Heart left ventricle (tissue), 16 donors: ENCODE measurements around the gene CCDC34. TPM values are rescaled to one million over a fixed set of nuclear protein-coding genes. Genes with fewer than 3 reads are reported as not detected.

Source experiments
- ATAC-seq, 4 donors: fragments of 200-7000 bp; cut with Tn5 transposase; one replicate each; pipeline ENCODE4 v1.9.1; 2020 to 2022; ENCODE audit warnings: moderate library complexity in 4 of 4, mild to moderate bottlenecking in 3 of 4, moderate number of reproducible peaks in 1 of 4
- DNase-seq, 5 donors: peaks; one replicate each; pipeline ENCODE4 v3.0.0-alpha.2; 2020
- H3K27ac ChIP-seq, 12 donors: fragments of 200-600 bp; sonication (generic) in 4 of 12; one replicate each; pipeline versions ENCODE4 v1.5.0 to v1.8.0; 2016 to 2022; ENCODE audit warnings: mild to moderate bottlenecking in 2 of 12
- H3K27me3 ChIP-seq, 9 donors: fragments of 200-600 bp; sonication (generic) in 2 of 9; one replicate each; pipeline versions ENCODE4 v1.5.1 to v1.8.0; 2016 to 2022; ENCODE audit warnings: mild to moderate bottlenecking in 3 of 9
- H3K36me3 ChIP-seq, 9 donors: fragments of 200-600 bp; sonication (generic) in 2 of 9; one replicate each; pipeline versions ENCODE4 v1.5.0 to v1.8.0; 2018 to 2022; ENCODE audit warnings: mild to moderate bottlenecking in 2 of 9
- H3K4me1 ChIP-seq, 12 donors: fragments of 200-600 bp; sonication (generic) in 4 of 12; one replicate each; pipeline versions ENCODE4 v1.5.0 to v1.8.0; 2016 to 2022; ENCODE audit warnings: mild to moderate bottlenecking in 3 of 12
- H3K4me3 ChIP-seq, 12 donors: fragments of 200-600 bp; sonication (generic) in 4 of 12; one replicate each; pipeline versions ENCODE4 v1.5.0 to v1.8.0; 2017 to 2022; ENCODE audit warnings: mild to moderate bottlenecking in 9 of 12, moderate library complexity in 4 of 12
- H3K9me3 ChIP-seq, 12 donors: fragments of 200-600 bp; sonication (generic) in 4 of 12; one replicate each; pipeline versions ENCODE4 v1.5.0 to v1.8.0; 2016 to 2022; ENCODE audit warnings: mild to moderate bottlenecking in 1 of 12
- CTCF ChIP-seq, 12 donors: fragments of 200-600 bp; sonication (generic) in 4 of 12; IDR thresholded peaks; one replicate each; pipeline versions ENCODE4 v1.5.0 to v1.8.0; 2018 to 2022; ENCODE audit warnings: antibody characterized with exemption in 12 of 12, mild to moderate bottlenecking in 5 of 12
- POLR2A ChIP-seq, 2 donors: fragments of 450-650 bp; IDR thresholded peaks; one replicate each; pipeline ENCODE4 v1.6.1; 2017; ENCODE audit warnings: antibody characterized with exemption in 2 of 2, mild to moderate bottlenecking in 2 of 2, moderate library complexity in 2 of 2
- WGBS, 4 donors: extraction: QIAGEN DNeasy Blood & Tissue Kit in 2 of 4; methylation state at CpG; one replicate each; pipeline versions ENCODE4 v1.1.5 to v1.1.7; 2013 to 2018; 5-methylcytosine and 5-hydroxymethylcytosine counted together
- intact Hi-C, 10 donors: fragments of 100-400 bp; cut with DNase I; formaldehyde crosslinking; loops; one replicate each; pipeline versions ENCODE4 v1.11.1 to v1.14.2; 2022
- polyA plus RNA-seq, 2 donors: library from polyadenylated mRNA; stranded (reverse); fragments of 200-250 nt; gene quantifications; one replicate each; pipeline ENCODE4 v1.2.3, GENCODE V29; 2013
- total RNA-seq, 9 donors: library from RNA; depleted of rRNA in 2 of 9; stranded (reverse); fragments of >200 nt in 2 of 9; fragmentation: NEBNext Ultra II Directional in 3 of 9; extraction: Animal tissue kit (Norgen Biotek cat#: 25700) in 3 of 9; gene quantifications; one replicate each; pipeline versions ENCODE4 v1.1.0 to v1.2.4, GENCODE V29; 2016 to 2023
- donor health status: ischemic (EF 13 %, LVEDD 7.1; RV severe dilation, severe dysfunction).
- donor health status: healthy with polysubstance abuse.
- donor health status: DM: no; HTN: yes; CAD: no.
- donor health status: DM: no; HTN: no; CAD: no.
- donor health status: ischemic (EF 25% LVEDD 6.9; RV normal size, moderate dysfunction).
- donor health status: ischemic (EF 25% LVEDD 5.7; RV mildly dilated, moderate dysfunction).
- donor health status: healthy.
- donor health status: DM: yes; HTN: yes; CAD: no.
- donor health status: ischemic (EF 35%, LVEDD 5.7; RV mildly dilated, moderate dysfunction).
- donor health status: nonischemic (EF 11% LVEDD 7.7; RV severe dilation, severe dysfunction).
- donor health status: DM: yes; HTN: yes; CAD: no.
- donor health status: PGD.
- donor health status: ischemic (EF 29% LVEDD 5.4; RV normal size, mild dysfunction).
- donor health status: nonischemic (EF 23%, LVEDD 6.1; RV moderate dilation, normal function).

Gene CCDC34
- total and polyA plus RNA-seq, 11 donors = 1.1 to 8.3 (median 3.0) TPM

- TF ChIP-seq POLR2A (IDR thresholded peaks at IDR 0.05) = no peak
- TF ChIP-seq CTCF (IDR thresholded peaks at IDR 0.05) = no peak
- Histone ChIP-seq H3K27me3 (no peaks in the 10 kb centered on the region), H3K9me3 (no peaks in the 10 kb centered on the region), H3K36me3 (no peaks in the 10 kb centered on the region), H3K27ac (no peak overlapping the region), H3K4me3 (no peak overlapping the region), H3K4me1 (no peaks in the 10 kb centered on the region)
- 79 to 85% (median 81%) methylated on average over 2 of the region's 2 CpGs for WGBS, 4 donors
- ATAC-seq = no peak
- no peak for DNase-seq
- intact Hi-C loops = no loop called here
These were observed 45.3 kb downstream of the CCDC34 start for GRCh38 chr11:27317751-27318150.

DNA sequence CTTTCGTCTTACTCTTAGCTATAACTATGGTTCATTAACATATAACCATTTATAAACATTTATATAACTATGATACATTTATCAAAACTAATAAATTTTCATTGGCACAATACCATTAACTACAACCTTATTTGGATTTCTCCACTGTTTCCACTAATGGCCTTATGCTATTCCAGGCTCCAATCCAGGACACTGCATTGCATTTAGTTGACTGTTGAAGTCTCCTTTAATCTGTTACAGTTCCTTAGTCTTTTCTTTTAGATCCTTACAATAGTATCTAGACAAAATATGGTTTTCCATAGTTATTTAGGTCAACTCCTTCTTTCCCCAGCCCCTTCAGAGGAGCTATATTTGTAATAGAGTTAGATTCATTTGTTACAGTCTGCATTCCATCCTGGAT is 47.2 kb downstream of the CCDC34 start:
- no peak overlapping the region for H3K27ac ChIP-seq
- TF ChIP-seq POLR2A (IDR thresholded peaks at IDR 0.05) (no peak), CTCF (IDR thresholded peaks at IDR 0.05) (no peak)
- no peaks in the 10 kb centered on the region for H3K4me1 ChIP-seq
- ATAC-seq (no peak), DNase-seq (no peak)
- H3K36me3 ChIP-seq = no peaks in the 10 kb centered on the region
- H3K9me3 ChIP-seq = no peaks in the 10 kb centered on the region
- H3K27me3 ChIP-seq = no peaks in the 10 kb centered on the region
- H3K4me3 ChIP-seq = no peak overlapping the region
- WGBS, 4 donors = 94 to 99% (median 97%) methylated on average over 1 of the region's 1 CpG
- intact Hi-C loops = no loop called here

GRCh38 chr11:27313157-27313821 is 49.7 kb downstream of the CCDC34 start:
- TF ChIP-seq CTCF (IDR thresholded peaks at IDR 0.05) = no peak
- no peak for TF ChIP-seq POLR2A (IDR thresholded peaks at IDR 0.05)
- intact Hi-C loops = no loop called here
- WGBS, 4 donors = 87 to 96% (median 93%) methylated on average over 2 of the region's 2 CpGs

GRCh38 chr11:27312110-27312509 is 50.9 kb downstream of the CCDC34 start:
- intact Hi-C loops = no loop called here

More at GRCh38 chr11:27313157-27313821, 49.7 kb downstream of the CCDC34 start:
- Histone ChIP-seq H3K9me3 (no peaks in the 10 kb centered on the region), H3K4me1 (no peaks in the 10 kb centered on the region), H3K27me3 (no peaks in the 10 kb centered on the region), H3K4me3 (no peak overlapping the region), H3K27ac (no peak overlapping the region), H3K36me3 (no peaks in the 10 kb centered on the region)
- ATAC-seq (no peak), DNase-seq (no peak)

More at GRCh38 chr11:27312110-27312509, 50.9 kb downstream of the CCDC34 start:
- no peaks in the 10 kb centered on the region for H3K27me3 ChIP-seq
- 89 to 94% (median 93%) methylated on average over 2 of the region's 2 CpGs for WGBS, 4 donors
- H3K36me3 ChIP-seq = no peaks in the 10 kb centered on the region
- DNase-seq (no peak), ATAC-seq (no peak)
- no peak for TF ChIP-seq CTCF (IDR thresholded peaks at IDR 0.05)
- no peak for TF ChIP-seq POLR2A (IDR thresholded peaks at IDR 0.05)
- no peak overlapping the region for H3K27ac ChIP-seq
- no peaks in the 10 kb centered on the region for H3K4me1 ChIP-seq
- no peaks in the 10 kb centered on the region for H3K9me3 ChIP-seq
- no peak overlapping the region for H3K4me3 ChIP-seq
